Muscle of back (tissue), 10 donors: ENCODE data around the gene FADD. TPM values are rescaled to one million over a fixed set of nuclear protein-coding genes. Genes with fewer than 3 reads are reported as not detected.

Experiments
- polyA plus RNA-seq, 10 donors: library from polyadenylated mRNA; unstranded; fragments of 120-200 nt; gene quantifications; one replicate each; pipeline ENCODE4 v1.2.1, GENCODE V29; 2013; ENCODE audit not compliant: insufficient read length in 10 of 10

FADD gene
- polyA plus RNA-seq, 10 donors: 7.0 to 13.9 (median 9.2) TPM

Other genes starting within 250 kb of the FADD start
- 10 to 100 TPM in 5 of 10 donors, 1 to 10 TPM in 5; 6.1 to 13.5 (median 9.4) TPM for gene ANO1, start 125.0 kb upstream of the FADD start, polyA plus RNA-seq
- 10 to 100 TPM; 25.6 to 41.8 (median 32.3) TPM for gene PPFIA1, start 67.4 kb downstream of the FADD start, polyA plus RNA-seq
- gene CTTN, start 195.2 kb downstream of the FADD start, polyA plus RNA-seq: 100 to 1,000 TPM in 5 of 10 donors, 10 to 100 TPM in 5; 64.9 to 149 (median 101) TPM